ENCODE measurements around the gene PRR5. TPM values are rescaled to one million over a fixed set of nuclear protein-coding genes. Genes with fewer than 3 reads are reported as not detected.

The PRR5 gene
- total RNA-seq, 1 donor from 2014 or later = 4.0 TPM

DNA sequence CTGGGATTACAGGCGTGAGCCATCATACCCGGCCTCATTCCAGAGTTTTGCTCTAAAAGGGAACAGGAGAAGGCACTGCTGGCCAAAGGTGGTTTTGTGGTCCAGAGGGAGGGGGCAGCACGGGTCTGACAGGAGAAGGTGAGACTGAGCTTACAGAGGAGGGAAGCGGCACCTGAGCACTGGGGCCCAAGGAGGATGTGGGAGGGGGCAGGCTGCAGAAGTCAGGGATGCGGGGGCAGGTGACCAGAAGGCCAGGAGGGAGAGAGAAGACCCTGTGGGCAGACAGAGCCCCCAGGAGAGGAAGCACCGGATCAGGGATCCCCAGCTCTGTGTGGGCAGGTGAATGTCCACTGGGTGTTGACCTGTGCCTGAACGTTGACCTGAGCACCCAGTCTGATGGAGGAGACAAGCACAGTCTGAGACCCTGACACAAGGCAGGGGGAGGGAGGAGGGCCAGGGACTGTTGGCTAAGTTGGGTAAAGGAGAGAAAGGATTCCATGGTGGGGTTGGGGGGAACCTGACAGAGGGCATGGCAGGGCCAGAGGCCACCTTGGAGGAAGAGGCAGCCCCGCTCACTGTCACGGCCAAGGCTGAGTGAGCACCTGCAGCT, 12.0 kb upstream of the PRR5 start:
- H3K4me1 Mint-ChIP-seq = peaks cover 15% of the 10 kb centered on the region
- Histone ChIP-seq H3K27ac (no peak overlapping the region), H2AFZ (replicated peaks) (no peak overlapping the region), H3K36me3 (no peaks in the 10 kb centered on the region), H3K9ac (no peak overlapping the region), H3K9me3 (ENCODE audit: low read depth) (no peaks in the 10 kb centered on the region), H3K79me2 (ENCODE audit: low read depth) (no peaks in the 10 kb centered on the region), H4K20me1 (ENCODE audit: low read depth) (peaks cover 2% of the 10 kb centered on the region), H3F3A (ENCODE audit: low read depth) (no peaks in the 10 kb centered on the region), H3K4me3 (no peak overlapping the region), H3K4me2 (no peak overlapping the region), H3K4me1 (peaks cover 4% of the 10 kb centered on the region), H3K27me3 (no peaks in the 10 kb centered on the region)
- DNase-seq (ENCODE audit: low spot score) = no peak
- TF ChIP-seq EZH2 (IDR thresholded peaks at IDR 0.05) = no peak
- TF ChIP-seq, protein P1, sequence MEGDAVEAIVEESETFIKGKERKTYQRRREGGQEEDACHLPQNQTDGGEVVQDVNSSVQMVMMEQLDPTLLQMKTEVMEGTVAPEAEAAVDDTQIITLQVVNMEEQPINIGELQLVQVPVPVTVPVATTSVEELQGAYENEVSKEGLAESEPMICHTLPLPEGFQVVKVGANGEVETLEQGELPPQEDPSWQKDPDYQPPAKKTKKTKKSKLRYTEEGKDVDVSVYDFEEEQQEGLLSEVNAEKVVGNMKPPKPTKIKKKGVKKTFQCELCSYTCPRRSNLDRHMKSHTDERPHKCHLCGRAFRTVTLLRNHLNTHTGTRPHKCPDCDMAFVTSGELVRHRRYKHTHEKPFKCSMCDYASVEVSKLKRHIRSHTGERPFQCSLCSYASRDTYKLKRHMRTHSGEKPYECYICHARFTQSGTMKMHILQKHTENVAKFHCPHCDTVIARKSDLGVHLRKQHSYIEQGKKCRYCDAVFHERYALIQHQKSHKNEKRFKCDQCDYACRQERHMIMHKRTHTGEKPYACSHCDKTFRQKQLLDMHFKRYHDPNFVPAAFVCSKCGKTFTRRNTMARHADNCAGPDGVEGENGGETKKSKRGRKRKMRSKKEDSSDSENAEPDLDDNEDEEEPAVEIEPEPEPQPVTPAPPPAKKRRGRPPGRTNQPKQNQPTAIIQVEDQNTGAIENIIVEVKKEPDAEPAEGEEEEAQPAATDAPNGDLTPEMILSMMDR (IDR thresholded peaks at IDR 0.05) = no peak
- no peak for TF ChIP-seq EZH2phosphoT487 (IDR thresholded peaks at IDR 0.05)
- H3K27ac Mint-ChIP-seq = no peak overlapping the region
- no peaks in the 10 kb centered on the region for H3K9me3 Mint-ChIP-seq
- H3K27me3 Mint-ChIP-seq (ENCODE audit: insufficient read depth, low read depth) = peaks cover 3% of the 10 kb centered on the region
- H3K36me3 Mint-ChIP-seq = no peaks in the 10 kb centered on the region
- no peak overlapping the region for H3K4me3 Mint-ChIP-seq

DNA sequence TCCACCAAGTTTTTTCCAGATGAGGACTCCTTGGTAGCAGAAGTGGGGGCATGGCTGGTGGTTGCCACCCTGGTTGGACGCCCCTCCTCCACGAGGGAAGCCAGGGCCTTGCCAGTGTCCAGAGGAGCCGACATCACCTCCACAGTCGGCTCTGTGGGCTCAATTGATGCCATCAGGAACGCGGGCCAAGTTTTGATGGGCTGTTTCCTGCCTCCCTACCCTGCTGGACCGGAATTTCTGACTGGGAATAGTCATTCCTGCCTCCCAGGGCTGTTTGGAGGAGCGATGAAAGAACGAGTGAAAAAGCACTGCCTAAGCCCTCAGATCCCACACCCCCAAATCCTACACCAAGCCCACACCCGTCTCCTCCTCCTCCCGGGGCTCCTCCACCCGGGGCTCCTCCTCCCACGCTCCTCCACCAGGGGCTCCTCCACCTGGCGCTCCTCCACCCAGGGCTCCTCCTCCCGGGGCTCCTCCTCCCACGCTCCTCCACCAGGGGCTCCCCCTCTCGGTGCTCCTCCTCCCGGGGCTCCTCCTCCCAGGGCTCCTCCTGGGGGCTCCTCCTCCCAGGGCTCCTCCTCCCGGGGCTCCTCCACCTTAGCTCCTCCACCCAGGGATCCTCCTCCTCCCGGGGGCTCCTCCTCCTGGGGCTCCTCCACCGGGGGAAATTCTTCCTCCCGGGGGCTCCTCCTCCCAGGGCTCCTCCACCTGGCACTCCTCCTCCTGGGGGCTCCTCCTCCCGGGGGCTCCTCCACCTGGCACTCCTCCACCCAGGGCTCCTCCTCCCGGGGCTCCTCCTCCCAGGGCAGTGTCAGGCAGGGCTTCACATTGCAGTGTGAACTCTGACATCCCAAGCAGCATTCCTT, 10.0 kb upstream of the PRR5 start:
- no peaks in the 10 kb centered on the region for H3K27me3 ChIP-seq
- no peak overlapping the region for H3K27ac Mint-ChIP-seq
- peaks cover 5% of the 10 kb centered on the region for H3K4me1 Mint-ChIP-seq
- H3K4me2 ChIP-seq = no peak overlapping the region
- no peaks in the 10 kb centered on the region for H3K36me3 Mint-ChIP-seq
- no peak overlapping the region for H3K9ac ChIP-seq
- no peaks in the 10 kb centered on the region for H3K9me3 Mint-ChIP-seq
- no peaks in the 10 kb centered on the region for H3K27me3 Mint-ChIP-seq (ENCODE audit: insufficient read depth, low read depth)
- no peaks in the 10 kb centered on the region for H3K79me2 ChIP-seq (ENCODE audit: low read depth)
- no peak overlapping the region for H3K4me3 Mint-ChIP-seq
- no peaks in the 10 kb centered on the region for H3K4me1 ChIP-seq
- no peak overlapping the region for H3K27ac ChIP-seq
- H3K9me3 ChIP-seq (ENCODE audit: low read depth) = no peaks in the 10 kb centered on the region
- no peak for TF ChIP-seq EZH2 (IDR thresholded peaks at IDR 0.05)
- TF ChIP-seq EZH2phosphoT487 (IDR thresholded peaks at IDR 0.05) = no peak
- TF ChIP-seq, protein P1 (IDR thresholded peaks at IDR 0.05) = no peak
- no peak for DNase-seq (ENCODE audit: low spot score)
- no peaks in the 10 kb centered on the region for H3F3A ChIP-seq (ENCODE audit: low read depth)
- H2AFZ ChIP-seq (replicated peaks) = no peak overlapping the region
- H4K20me1 ChIP-seq (ENCODE audit: low read depth) = no peaks in the 10 kb centered on the region
- no peaks in the 10 kb centered on the region for H3K36me3 ChIP-seq
- H3K4me3 ChIP-seq = no peak overlapping the region

DNA sequence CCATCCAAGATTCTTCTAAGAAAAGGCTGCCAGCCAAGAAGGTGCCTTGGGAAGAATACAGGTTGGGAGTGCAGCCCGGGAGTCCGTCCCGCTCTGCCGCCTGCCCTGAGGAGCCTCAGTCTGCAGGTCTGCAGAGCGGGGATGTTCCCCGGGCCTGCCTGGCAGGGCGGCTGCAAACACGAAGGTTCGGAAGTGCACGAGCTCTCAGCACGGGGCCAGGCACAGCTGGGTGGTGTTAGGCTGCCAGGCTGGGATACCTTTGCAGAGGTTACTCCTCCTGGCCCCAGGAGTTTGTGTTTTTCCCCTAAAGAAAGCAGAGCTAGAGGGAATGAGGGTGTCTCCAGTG, 9.4 kb upstream of the PRR5 start:
- H3K4me1 Mint-ChIP-seq = peaks cover under 1% of the 10 kb centered on the region
- Histone ChIP-seq H3K79me2 (ENCODE audit: low read depth) (no peaks in the 10 kb centered on the region), H3K36me3 (no peaks in the 10 kb centered on the region), H4K20me1 (ENCODE audit: low read depth) (peaks cover 2% of the 10 kb centered on the region), H3F3A (ENCODE audit: low read depth) (no peaks in the 10 kb centered on the region), H2AFZ (replicated peaks) (no peak overlapping the region), H3K27ac (no peak overlapping the region), H3K4me2 (no peak overlapping the region), H3K9ac (no peak overlapping the region), H3K27me3 (no peaks in the 10 kb centered on the region), H3K4me3 (no peak overlapping the region), H3K4me1 (no peaks in the 10 kb centered on the region), H3K9me3 (ENCODE audit: low read depth) (no peaks in the 10 kb centered on the region)
- no peak overlapping the region for H3K4me3 Mint-ChIP-seq
- H3K9me3 Mint-ChIP-seq = no peaks in the 10 kb centered on the region
- no peaks in the 10 kb centered on the region for H3K36me3 Mint-ChIP-seq
- H3K27me3 Mint-ChIP-seq (ENCODE audit: insufficient read depth, low read depth) = no peaks in the 10 kb centered on the region
- H3K27ac Mint-ChIP-seq = no peak overlapping the region
- TF ChIP-seq EZH2 (IDR thresholded peaks at IDR 0.05) = no peak
- TF ChIP-seq, protein P1 (IDR thresholded peaks at IDR 0.05) = no peak
- no peak for TF ChIP-seq EZH2phosphoT487 (IDR thresholded peaks at IDR 0.05)
- DNase-seq (ENCODE audit: low spot score) = no peak
